IMR-90 (cell line): ENCODE measurements around the gene FICD. TPM values are rescaled to one million over a fixed set of nuclear protein-coding genes. Genes with fewer than 3 reads are reported as not detected.

Experiments used
- ATAC-seq: fragments of 200-7000 bp; cut with Tn5 transposase; 2 replicates; pipeline ENCODE4 v1.9.1; 2020; ENCODE audit warnings: low read depth, mild to moderate bottlenecking, moderate library complexity
- BruUV-seq: library from RNA; stranded (reverse); fragments of 400-500 nt; replicated peaks from 2 replicates; lab custom pipeline; 2021; lab: Mats Ljungman, UMichigan
- CTCF ChIA-PET: fragments of 300-600 bp; formaldehyde crosslinking; extraction: SDS; loops from one replicate; lab custom pipeline; 2021; ENCODE audit warnings: antibody characterized with exemption; lab: Yijun Ruan, JAX
- POLR2A ChIA-PET: fragments of 300-600 bp; sonication (Branson Sonifier 250); formaldehyde crosslinking; loops from one replicate; lab custom pipeline; 2022; ENCODE audit warnings: antibody characterized with exemption; ENCODE audit not compliant: unreplicated experiment; lab: Charles Lee
- DNase-seq: peaks from one replicate; pipeline ENCODE4 v3.0.0; 2013
- H2AFZ ChIP-seq: replicated peaks from 2 replicates; pipeline ENCODE3; 2013; ENCODE audit warnings: low read length, mild to moderate bottlenecking; ENCODE audit not compliant: poor library complexity
- H2AK5ac ChIP-seq: 2 replicates; pipeline ENCODE4 v1.6.1; 2013; ENCODE audit warnings: low read depth, low read length, inconsistent platforms
- H2AK9ac ChIP-seq: replicated peaks from 2 replicates; pipeline ENCODE3; 2013; ENCODE audit warnings: mild to moderate bottlenecking, low read depth, low read length, moderate library complexity; ENCODE audit not compliant: poor library complexity
- H2BK120ac ChIP-seq: 2 replicates; pipeline ENCODE4 v1.6.1; 2013; ENCODE audit warnings: low read depth, low read length, inconsistent platforms
- H2BK15ac ChIP-seq: 3 replicates; pipeline ENCODE4 v1.6.1; 2013; ENCODE audit warnings: low read depth, low read length, inconsistent platforms
- H2BK20ac ChIP-seq: 2 replicates; pipeline ENCODE4 v1.6.1; 2013; ENCODE audit warnings: low read depth, mild to moderate bottlenecking, inconsistent platforms, low read length, moderate library complexity
- H2BK5ac ChIP-seq: 2 replicates; pipeline ENCODE4 v1.6.1; 2013; ENCODE audit warnings: mild to moderate bottlenecking, low read depth, low read length, inconsistent platforms; ENCODE audit not compliant: poor library complexity, severe bottlenecking
- H3K14ac ChIP-seq: replicated peaks from 2 replicates; pipeline ENCODE4 v1.6.1; 2013; ENCODE audit warnings: low read depth, low read length, inconsistent platforms
- H3K18ac ChIP-seq: 2 replicates; pipeline ENCODE4 v1.6.1; 2013; ENCODE audit warnings: low read depth, low read length, control low read depth
- H3K23ac ChIP-seq: 2 replicates; pipeline ENCODE4 v1.6.1; 2013; ENCODE audit warnings: low read depth, low read length, inconsistent platforms
- H3K27ac ChIP-seq: 2 replicates; pipeline ENCODE4 v1.5.1; 2013; ENCODE audit warnings: mild to moderate bottlenecking, control low read depth, low read length; ENCODE audit not compliant: insufficient read depth
- H3K27me3 ChIP-seq: 2 replicates; pipeline ENCODE4 v1.6.1; 2013; ENCODE audit warnings: low read length; ENCODE audit not compliant: control insufficient read depth, insufficient read depth
- H3K36me3 ChIP-seq: 2 replicates; pipeline ENCODE4 v1.6.1; 2013; ENCODE audit warnings: low read length, mixed read lengths; ENCODE audit not compliant: control insufficient read depth, insufficient read depth
- H3K4ac ChIP-seq: 2 replicates; pipeline ENCODE4 v1.6.1; 2013; ENCODE audit warnings: low read depth, low read length, inconsistent platforms
- H3K4me1 ChIP-seq: 2 replicates; pipeline ENCODE4 v1.6.1; 2013; ENCODE audit warnings: low read length, mixed read lengths; ENCODE audit not compliant: control insufficient read depth, insufficient read depth
- H3K4me2 ChIP-seq: 2 replicates; pipeline ENCODE4 v1.6.1; 2013; ENCODE audit warnings: low read depth, mild to moderate bottlenecking, control low read depth, low read length, moderate library complexity
- H3K4me3 ChIP-seq: 2 replicates; pipeline ENCODE4 v1.5.1; 2013; ENCODE audit warnings: low read depth, mild to moderate bottlenecking, control low read depth, low read length, moderate library complexity; ENCODE audit not compliant: insufficient read depth
- H3K56ac ChIP-seq: 2 replicates; pipeline ENCODE4 v1.6.1; 2013; ENCODE audit warnings: low read length, inconsistent platforms; ENCODE audit not compliant: insufficient read depth; ENCODE audit errors: extremely low read depth
- H3K79me1 ChIP-seq, 2 experiments: 2 replicates each; pipeline ENCODE4 v1.6.1; 2013; ENCODE audit warnings: low read length in 2 of 2, inconsistent platforms in 1 of 2, low read depth in 1 of 2
- H3K9ac ChIP-seq: 2 replicates; pipeline ENCODE4 v1.6.1; 2013; ENCODE audit warnings: low read depth, low read length, control low read depth
- H3K9me1 ChIP-seq: 2 replicates; pipeline ENCODE4 v1.6.1; 2013; ENCODE audit warnings: low read length, inconsistent platforms; ENCODE audit not compliant: insufficient read depth
- H3K9me3 ChIP-seq: 2 replicates; pipeline ENCODE4 v1.6.1; 2013; ENCODE audit warnings: low read length; ENCODE audit not compliant: control insufficient read depth, insufficient read depth
- H4K20me1 ChIP-seq: 2 replicates; pipeline ENCODE4 v1.6.1; 2013; ENCODE audit warnings: low read length, inconsistent platforms; ENCODE audit not compliant: insufficient read depth
- H4K5ac ChIP-seq: 2 replicates; pipeline ENCODE4 v1.6.1; 2013; ENCODE audit warnings: mild to moderate bottlenecking, low read depth, low read length, control low read depth
- H4K8ac ChIP-seq, 2 experiments: 2 replicates each; pipeline ENCODE4 v1.6.1; 2013; ENCODE audit warnings: low read depth in 2 of 2, low read length in 2 of 2, control low read depth in 1 of 2, inconsistent platforms in 1 of 2
- H4K91ac ChIP-seq: 2 replicates; pipeline ENCODE4 v1.6.1; 2013; ENCODE audit warnings: low read depth, low read length, inconsistent platforms; ENCODE audit not compliant: insufficient read depth
- BHLHE40 ChIP-seq: fragments of 150-350 bp; IDR thresholded peaks from 2 replicates; pipeline ENCODE4 v1.6.1; 2016; ENCODE audit warnings: mild to moderate bottlenecking, low read depth, low read length
- CEBPB ChIP-seq: IDR thresholded peaks from 2 replicates; pipeline ENCODE4 v1.6.1; 2012; ENCODE audit warnings: low read depth, low read length, improper control_type of control experiment
- CHD1 ChIP-seq: IDR thresholded peaks from 2 replicates; pipeline ENCODE4 v1.6.1; 2012; ENCODE audit warnings: low read depth, low read length, improper control_type of control experiment
- FOS ChIP-seq: fragments of 150-350 bp; IDR thresholded peaks from 2 replicates; pipeline ENCODE4 v1.6.1; 2016; ENCODE audit warnings: low read depth, low read length
- MAFK ChIP-seq: IDR thresholded peaks from 2 replicates; pipeline ENCODE4 v1.6.1; 2012; ENCODE audit warnings: low read depth, low read length, improper control_type of control experiment
- MXI1 ChIP-seq: IDR thresholded peaks from 2 replicates; pipeline ENCODE4 v1.6.1; 2012; ENCODE audit warnings: low read depth, mild to moderate bottlenecking, low read length, moderate library complexity, borderline replicate concordance
- NFE2L2 ChIP-seq: fragments of 150-350 bp; IDR thresholded peaks from 2 replicates; pipeline ENCODE4 v1.6.1; 2016; ENCODE audit warnings: low read depth, mild to moderate bottlenecking, low read length
- POLR2A ChIP-seq: IDR thresholded peaks from 2 replicates; pipeline ENCODE4 v1.6.1; 2012; ENCODE audit warnings: mild to moderate bottlenecking, low read depth, low read length
- RAD21 ChIP-seq: IDR thresholded peaks from 2 replicates; pipeline ENCODE4 v1.6.1; 2012; ENCODE audit warnings: low read length, improper control_type of control experiment
- RCOR1 ChIP-seq: IDR thresholded peaks from 2 replicates; pipeline ENCODE4 v1.6.1; 2012; ENCODE audit warnings: mild to moderate bottlenecking, low read length, improper control_type of control experiment; ENCODE audit not compliant: insufficient replicate concordance
- SMC3 ChIP-seq: fragments of 150-350 bp; IDR thresholded peaks from 2 replicates; pipeline ENCODE4 v1.6.1; 2016; ENCODE audit warnings: low read depth, mild to moderate bottlenecking, antibody characterized with exemption, low read length, moderate library complexity
- WGBS, 2 experiments: methylation state at CpG; one replicate each; pipeline versions ENCODE4 v1.1.5 to v1.1.7; 2013; ENCODE audit warnings: missing lambda C conversion rate in 2 of 2; ENCODE audit not compliant: insufficient read length in 1 of 2; ENCODE audit errors: extremely low coverage in 2 of 2; 5-methylcytosine and 5-hydroxymethylcytosine counted together
- dilution Hi-C: fragments of 300-500 bp; cut with HindIII; formaldehyde crosslinking; loops from one replicate; pipeline ENCODE4 v1.14.3; 2018; ENCODE audit warnings: low sequenced_read_pairs; ENCODE audit not compliant: unreplicated experiment
- in situ Hi-C: fragments of 300-500 bp; cut with MboI; formaldehyde crosslinking; loops from 3 replicates; pipeline ENCODE4 v1.14.3; 2019; ENCODE audit warnings: low sequenced_read_pairs, inconsistent platforms, mixed read lengths
- intact Hi-C: fragments of 100-400 bp; cut with micrococcal nuclease; formaldehyde crosslinking; loops from 2 replicates; pipeline ENCODE4 v1.10.0; 2022
- polyA plus RNA-seq, 3 experiments: library from polyadenylated mRNA; depleted of rRNA; stranded (reverse); fragments of >200 nt; gene quantifications; 2 replicates each; pipeline ENCODE4 v1.2.3, GENCODE V29; 2012; ENCODE audit warnings: low replicate concordance in 1 of 3
- total RNA-seq: library from RNA; depleted of rRNA; stranded (reverse); fragments of >200 nt; gene quantifications from 2 replicates; pipeline ENCODE4 v1.2.3, GENCODE V29; 2012
- TF ChIP-seq, protein P1 (sequence below): conservative IDR thresholded peaks from 2 replicates; pipeline ENCODE4 v1.5.1; 2012; ENCODE audit warnings: mild to moderate bottlenecking, low read depth, low read length, improper control_type of control experiment
- TF ChIP-seq, protein P2 (sequence below): fragments of 150-350 bp; IDR thresholded peaks from 2 replicates; pipeline ENCODE4 v1.6.1; 2017; ENCODE audit warnings: mild to moderate bottlenecking, antibody characterized with exemption, low read length, low read depth

The FICD gene
- total and polyA plus RNA-seq, 2 of the 4 experiments (the other 2 are of a cell fraction) = 4.0 to 11.3 TPM

GRCh38 chr12:108531929-108532848, 17.1 kb downstream of the FICD start (continued):
- TF ChIP-seq BHLHE40 (no peak), MAFK (no peak)

DNA sequence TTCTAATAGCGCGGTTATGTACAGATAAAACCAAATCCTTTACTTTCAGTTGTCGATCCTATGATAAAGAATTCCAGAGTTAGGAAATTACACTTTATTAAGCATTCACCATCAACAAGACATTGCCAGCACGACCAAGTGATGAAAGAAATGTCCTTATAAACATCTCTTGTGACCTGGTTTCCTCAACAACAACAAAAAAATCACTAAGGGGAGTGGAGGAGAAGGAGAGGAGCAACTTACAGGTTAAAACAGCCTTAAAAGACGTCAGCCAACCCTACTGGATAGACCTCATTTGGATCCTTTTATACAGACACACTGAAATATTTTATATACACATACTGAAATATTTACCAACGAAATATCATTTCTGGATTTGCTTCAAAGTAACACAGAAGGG, 23.1 kb downstream of the FICD start:
- Histone ChIP-seq H3K36me3 (peaks cover 22% of the 10 kb centered on the region), H2AK9ac (no peak overlapping the region), H4K5ac (no peak overlapping the region), H3K4me2 (no peak overlapping the region), H2BK120ac (no peak overlapping the region), H3K79me1 (peaks cover 21 to 36% of the 10 kb centered on the region in 2 experiments), H3K9ac (no peak overlapping the region), H2BK15ac (no peak overlapping the region), H4K8ac (no peak overlapping the region), H3K4me3 (no peak overlapping the region), H4K20me1 (peaks cover 12% of the 10 kb centered on the region; the same call in 1 of the 2 replicates), H3K9me1 (peaks cover 3% of the 10 kb centered on the region), H2AFZ (no peak overlapping the region), H3K56ac (no peak overlapping the region), H3K23ac (no peak overlapping the region), H4K91ac (no peak overlapping the region), H3K27ac (no peak overlapping the region), H2BK20ac (no peak overlapping the region), H2AK5ac (no peak overlapping the region), H3K27me3 (no peaks in the 10 kb centered on the region), H3K18ac (no peak overlapping the region), H3K9me3 (no peaks in the 10 kb centered on the region), H3K4ac (no peak overlapping the region), H3K14ac (no peak overlapping the region), H3K4me1 (no peaks in the 10 kb centered on the region), H2BK5ac (no peak overlapping the region)
- POLR2A ChIA-PET = no interaction called here
- CTCF ChIA-PET = no interaction called here
- no CpG with 5 or more reads among the region's 6 CpGs for WGBS, 2 experiments
- intact Hi-C loops = no loop called here
- dilution Hi-C loops = no loop called here
- ATAC-seq (no peak), DNase-seq (no peak)
- no TSS peak for BruUV-seq
- in situ Hi-C loops = no loop called here
- TF ChIP-seq SMC3 = no peak
- no peak for TF ChIP-seq CHD1
- no peak for TF ChIP-seq RCOR1
- no peak for TF ChIP-seq NFE2L2
- TF ChIP-seq MXI1 = no peak
- TF ChIP-seq RAD21 = no peak
- TF ChIP-seq, protein P1, sequence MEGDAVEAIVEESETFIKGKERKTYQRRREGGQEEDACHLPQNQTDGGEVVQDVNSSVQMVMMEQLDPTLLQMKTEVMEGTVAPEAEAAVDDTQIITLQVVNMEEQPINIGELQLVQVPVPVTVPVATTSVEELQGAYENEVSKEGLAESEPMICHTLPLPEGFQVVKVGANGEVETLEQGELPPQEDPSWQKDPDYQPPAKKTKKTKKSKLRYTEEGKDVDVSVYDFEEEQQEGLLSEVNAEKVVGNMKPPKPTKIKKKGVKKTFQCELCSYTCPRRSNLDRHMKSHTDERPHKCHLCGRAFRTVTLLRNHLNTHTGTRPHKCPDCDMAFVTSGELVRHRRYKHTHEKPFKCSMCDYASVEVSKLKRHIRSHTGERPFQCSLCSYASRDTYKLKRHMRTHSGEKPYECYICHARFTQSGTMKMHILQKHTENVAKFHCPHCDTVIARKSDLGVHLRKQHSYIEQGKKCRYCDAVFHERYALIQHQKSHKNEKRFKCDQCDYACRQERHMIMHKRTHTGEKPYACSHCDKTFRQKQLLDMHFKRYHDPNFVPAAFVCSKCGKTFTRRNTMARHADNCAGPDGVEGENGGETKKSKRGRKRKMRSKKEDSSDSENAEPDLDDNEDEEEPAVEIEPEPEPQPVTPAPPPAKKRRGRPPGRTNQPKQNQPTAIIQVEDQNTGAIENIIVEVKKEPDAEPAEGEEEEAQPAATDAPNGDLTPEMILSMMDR = no peak
- TF ChIP-seq POLR2A = no peak
- no peak for TF ChIP-seq BHLHE40
- TF ChIP-seq, protein P2, sequence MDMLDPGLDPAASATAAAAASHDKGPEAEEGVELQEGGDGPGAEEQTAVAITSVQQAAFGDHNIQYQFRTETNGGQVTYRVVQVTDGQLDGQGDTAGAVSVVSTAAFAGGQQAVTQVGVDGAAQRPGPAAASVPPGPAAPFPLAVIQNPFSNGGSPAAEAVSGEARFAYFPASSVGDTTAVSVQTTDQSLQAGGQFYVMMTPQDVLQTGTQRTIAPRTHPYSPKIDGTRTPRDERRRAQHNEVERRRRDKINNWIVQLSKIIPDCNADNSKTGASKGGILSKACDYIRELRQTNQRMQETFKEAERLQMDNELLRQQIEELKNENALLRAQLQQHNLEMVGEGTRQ = no peak
- no peak for TF ChIP-seq FOS
- no peak for TF ChIP-seq MAFK
- no peak for TF ChIP-seq CEBPB
